GM21381 (cell line): Measurements from ENCODE around the gene NOM1.
"Not testable (repeated sequence)": the region's sequence is repeated elsewhere in the genome, so short reads cannot be mapped to it uniquely, and the experiment has no call there.

Experiments used
- ATAC-seq: cut with Tn5 transposase; IDR thresholded peaks from one replicate; pipeline ENCODE4 v1.9.1; 2021; ENCODE audit warnings: mild to moderate bottlenecking, moderate library complexity; ENCODE audit not compliant: unreplicated experiment

The NOM1 gene

DNA sequence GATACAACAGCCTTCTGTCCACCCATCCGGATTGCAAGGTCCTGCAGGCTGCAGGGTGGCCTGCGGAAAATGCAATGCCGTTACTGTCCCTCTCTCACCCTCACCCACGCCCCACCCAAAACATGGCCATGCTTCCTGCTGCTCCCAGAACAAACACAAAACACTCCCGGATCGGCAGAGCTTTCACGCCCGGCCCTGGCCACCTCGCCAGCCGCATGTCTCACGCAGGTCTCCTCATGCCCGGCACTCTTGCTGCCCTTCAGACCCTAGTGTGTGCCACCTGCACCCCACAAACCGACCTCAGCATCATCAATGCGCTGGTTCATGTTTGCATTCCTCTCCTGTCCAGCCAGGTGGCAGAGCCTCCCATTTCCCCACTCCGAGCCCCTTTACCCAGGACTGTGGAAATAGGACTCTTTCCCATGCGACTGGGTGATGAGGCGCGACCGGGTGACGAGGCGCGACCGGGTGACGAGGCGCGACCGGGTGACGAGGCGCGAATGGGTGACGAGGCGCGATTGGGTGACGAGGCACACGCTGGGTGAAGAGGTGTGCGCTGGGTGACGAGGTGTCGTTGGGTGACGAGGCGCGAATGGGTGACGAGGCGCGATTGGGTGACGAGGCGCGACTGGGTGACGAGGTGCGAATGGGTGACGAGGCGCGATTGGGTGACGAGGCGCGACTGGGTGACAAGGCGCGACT lies 8.9 kb upstream of the NOM1 start:
- ATAC-seq = no peak

DNA sequence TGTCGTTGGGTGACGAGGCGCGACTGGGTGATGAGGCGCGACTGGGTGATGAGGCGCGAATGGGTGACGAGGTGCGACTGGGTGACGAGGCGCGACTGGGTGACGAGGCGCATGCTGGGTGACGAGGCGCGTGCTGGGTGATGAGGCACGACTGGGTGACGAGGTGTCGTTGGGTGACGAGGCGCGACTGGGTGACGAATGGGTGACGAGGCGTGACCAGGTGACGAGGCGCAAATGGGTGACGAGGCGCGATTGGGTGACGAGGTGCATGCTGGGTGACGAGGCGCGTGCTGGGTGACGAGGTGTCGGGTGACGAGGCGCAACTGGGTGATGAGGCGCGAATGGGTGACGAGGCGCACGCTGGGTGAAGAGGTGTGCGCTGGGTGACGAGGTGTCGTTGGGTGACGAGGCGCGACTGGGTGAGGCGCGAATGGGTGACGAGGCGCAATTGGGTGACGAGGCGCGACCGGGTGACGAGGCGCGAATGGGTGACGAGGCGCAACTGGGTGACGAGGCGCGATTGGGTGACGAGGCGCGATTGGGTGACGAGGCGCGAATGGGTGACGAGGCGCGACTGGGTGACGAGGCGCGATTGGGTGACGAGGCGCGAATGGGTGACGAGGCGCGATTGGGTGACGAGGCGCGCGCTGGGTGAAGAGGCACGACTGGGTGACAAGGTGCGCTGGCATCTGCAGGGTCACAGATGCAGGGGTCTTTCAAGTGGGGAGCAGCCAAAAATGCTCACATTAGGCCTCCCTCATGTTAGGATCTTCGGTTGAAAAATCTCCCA lies 7.9 kb upstream of the NOM1 start:
- no peak for ATAC-seq

DNA sequence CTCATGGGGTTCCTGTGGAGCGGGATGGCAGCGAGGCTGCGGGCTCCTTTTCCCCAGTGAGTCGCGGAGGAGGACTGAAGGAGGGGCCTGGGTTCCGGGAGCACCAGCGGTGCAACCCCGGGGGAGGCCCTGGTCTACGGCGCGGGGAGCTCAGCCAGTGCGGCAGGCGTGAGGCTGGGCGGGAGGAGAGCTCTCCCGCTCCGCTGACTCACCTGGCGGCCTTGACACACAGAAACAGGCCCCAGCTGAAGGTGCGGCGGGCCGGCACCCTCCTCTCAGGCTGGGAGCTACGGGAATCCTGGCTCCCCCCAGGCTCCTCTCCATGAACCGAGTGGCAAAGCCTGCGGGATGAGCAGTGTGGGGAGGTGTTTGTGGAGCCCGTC lies 6.8 kb upstream of the NOM1 start:
- no peak for ATAC-seq

DNA sequence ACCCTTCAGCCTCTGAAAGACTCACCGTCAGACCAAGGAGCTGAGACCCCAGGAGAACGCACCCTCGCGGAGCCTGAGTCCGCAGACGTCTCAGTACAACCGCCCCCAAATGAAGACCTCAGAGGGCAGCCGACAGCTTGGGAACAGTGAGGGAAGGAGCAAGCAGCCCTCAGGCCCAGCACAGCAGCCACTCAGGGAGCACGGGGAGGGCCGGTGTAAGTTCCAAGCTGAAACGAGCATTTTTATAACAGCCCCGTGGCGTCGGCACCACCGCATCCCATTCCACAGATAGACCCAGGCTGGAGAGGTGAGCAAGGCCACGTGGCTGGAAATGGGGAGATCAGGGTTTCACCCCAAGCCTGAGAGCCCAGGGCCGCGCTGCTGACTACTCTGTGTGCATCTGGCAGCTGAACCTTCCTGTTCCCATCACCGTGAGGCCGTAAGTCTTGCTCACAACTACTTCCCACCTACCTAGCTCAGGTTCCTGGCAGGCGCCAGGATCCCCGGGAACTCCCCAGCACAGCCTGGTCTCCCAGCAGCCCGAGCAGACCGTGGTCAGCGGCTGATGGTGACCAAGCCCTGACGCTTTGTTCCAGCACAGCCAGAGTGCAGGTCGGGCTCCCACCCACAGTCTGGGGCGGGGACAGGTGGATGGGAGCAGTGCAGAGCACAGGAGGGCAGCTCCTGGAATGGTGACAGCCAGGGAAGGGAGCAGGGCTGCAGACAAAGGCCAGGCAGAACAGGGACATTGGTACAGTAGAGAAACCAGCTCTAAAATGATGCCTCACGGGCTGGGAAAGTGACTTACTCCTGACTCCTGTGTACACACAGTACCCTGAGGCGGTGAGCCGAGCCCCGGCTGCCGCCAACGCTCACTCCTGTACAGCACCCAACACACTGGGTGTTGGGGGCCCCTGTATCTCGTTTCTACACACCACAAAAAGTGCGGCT lies 6.1 kb upstream of the NOM1 start:
- ATAC-seq = no peak

DNA sequence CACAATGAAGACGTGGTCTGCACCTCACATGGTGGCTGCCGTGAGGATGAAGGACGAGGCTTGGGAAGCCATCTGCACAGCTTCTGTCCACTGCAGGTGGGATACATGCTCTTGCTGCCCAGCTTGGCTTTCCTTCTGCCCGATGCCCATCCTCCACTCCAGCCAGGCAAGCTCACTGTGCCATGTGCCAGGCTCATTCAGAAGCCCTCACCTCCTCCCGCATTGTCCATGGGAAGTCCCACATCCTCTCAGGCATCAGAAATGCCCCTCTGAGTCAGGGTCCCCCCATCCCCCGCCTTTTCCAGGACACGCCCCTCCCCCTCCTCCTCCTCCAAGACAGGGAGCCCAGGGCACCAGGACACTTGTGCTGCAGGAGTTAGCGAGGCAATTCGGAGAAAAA lies 4.6 kb upstream of the NOM1 start:
- no peak for ATAC-seq

DNA sequence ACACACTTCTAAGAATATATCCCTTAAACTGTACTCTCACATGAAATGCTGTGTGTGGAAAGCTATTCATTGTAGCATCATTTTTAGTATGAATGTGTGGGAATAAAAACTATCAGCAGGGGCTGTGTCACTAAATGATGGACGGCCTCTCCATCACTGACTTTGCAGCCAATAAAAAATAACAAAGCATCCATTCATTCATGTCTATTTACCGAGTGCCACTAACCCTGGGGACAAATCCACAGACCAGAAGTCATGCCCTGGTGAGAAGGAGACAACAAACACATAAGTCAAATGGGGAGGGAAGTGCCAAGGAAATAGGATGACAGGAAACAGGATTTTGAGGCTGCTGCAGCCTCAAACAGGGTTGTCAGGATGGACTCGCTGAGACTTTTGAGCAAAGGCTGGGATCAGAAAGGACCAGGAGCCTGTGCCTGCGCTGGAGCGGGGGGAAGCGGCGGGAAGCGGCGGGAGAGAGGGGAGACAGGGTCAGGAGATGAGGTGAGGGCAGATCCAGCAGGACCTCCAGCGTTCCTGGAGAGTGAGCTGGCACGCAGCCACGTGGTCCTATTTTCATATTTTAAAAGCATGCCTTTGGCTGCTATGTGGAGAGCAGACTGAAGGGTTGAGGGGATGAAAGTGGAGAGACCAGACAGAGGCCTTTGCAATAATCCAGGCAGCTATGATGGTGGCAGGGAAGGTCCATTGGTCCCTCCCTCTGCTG lies 2.2 kb upstream of the NOM1 start:
- no peak for ATAC-seq

DNA sequence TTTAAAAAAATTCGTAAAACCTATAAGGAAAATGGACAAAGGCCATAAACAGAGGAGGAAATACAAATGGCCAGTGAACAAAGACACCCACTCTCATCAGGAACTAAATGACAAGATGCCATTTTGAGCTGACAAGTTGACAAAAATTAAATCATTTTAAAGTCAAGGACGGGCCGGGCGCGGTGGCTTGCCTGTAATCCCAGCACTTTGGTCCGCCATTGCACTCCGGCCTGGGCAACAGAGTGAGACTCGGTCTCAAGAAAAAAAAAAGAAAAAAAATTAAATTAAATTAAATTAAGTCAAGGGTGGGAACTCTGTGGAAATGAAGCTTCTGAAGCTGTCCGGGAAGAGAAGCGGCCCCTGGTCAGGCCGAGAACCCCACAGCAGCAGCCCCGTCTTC lies 1.2 kb upstream of the NOM1 start:
- ATAC-seq = no peak

DNA sequence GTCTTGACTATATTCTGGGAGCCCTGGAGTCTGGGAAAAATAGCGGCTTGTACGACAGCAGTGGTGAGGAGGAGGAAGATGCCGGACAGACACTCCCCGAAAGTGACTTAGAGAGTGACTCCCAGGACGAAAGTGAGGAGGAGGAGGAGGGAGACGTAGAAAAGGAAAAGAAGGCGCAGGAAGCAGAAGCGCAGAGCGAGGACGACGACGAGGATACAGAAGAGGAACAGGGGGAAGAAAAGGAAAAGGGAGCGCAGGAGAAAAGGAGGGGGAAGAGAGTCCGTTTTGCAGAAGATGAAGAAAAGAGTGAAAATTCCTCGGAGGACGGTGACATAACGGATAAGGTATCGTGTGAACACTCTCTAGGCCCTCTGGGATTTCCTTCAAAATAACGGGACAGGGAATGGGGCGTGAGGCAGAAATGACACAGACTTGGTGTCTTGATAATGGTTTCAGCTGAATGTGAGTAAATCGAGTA lies 908 bp downstream of the NOM1 start:
- ATAC-seq = no peak

DNA sequence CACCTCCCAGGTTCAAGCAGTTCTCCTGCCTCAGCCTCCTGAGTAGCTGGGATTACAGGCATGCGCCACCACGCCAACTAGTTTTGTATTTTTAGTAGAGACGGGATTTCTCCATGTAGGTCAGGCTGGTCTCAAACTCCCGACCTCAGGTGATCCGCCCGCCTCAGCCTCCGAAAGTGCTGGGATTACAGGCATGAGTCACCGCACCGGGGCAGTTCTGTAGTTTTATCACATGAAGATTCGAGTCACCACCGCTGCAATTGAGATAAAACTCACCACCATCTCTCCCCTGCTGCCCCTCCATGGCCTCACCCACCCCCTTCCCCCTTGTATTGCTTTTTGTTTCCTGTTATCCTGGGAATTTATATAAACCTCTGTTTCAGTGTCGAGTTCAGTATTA lies 3.7 kb downstream of the NOM1 start:
- not testable (repeated sequence) for ATAC-seq

DNA sequence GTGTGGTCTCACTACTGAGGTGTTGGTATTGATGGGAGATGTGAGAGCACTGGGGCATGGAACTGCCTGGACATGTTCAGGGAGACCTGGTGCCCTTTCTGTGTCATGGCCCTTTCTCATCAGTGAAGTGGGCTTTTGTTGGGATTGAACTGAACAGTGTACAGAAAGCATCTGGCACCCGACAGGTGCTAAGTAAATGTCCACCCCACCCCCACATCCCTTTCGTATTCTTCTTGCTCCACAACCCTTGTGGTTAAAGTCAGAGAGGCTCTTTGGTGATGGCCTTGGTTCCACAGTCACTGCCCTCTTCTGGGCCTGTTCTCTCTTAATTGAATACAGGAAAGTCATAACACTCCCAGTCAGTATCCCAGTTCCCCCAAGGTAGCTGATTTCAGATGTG lies 5.4 kb downstream of the NOM1 start:
- ATAC-seq = no peak

DNA sequence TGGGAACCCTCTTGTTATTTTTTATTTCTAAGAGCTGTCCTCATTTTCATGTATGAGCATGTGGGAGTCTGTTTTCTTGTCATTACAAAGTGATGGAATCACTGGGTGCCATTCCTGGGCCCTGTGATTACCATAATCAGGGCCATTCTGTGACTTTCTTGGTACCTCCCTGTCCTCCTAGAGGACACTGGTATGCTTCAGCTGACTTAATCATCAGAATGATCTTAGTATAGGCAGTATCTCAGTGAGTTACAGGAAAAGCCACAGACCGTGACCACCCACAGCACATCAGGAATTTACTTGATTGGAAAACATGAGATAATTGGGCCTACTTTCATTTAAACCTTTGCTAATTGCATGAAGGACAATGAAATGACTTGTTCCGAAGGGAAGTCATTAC lies 7.2 kb downstream of the NOM1 start:
- no peak for ATAC-seq

DNA sequence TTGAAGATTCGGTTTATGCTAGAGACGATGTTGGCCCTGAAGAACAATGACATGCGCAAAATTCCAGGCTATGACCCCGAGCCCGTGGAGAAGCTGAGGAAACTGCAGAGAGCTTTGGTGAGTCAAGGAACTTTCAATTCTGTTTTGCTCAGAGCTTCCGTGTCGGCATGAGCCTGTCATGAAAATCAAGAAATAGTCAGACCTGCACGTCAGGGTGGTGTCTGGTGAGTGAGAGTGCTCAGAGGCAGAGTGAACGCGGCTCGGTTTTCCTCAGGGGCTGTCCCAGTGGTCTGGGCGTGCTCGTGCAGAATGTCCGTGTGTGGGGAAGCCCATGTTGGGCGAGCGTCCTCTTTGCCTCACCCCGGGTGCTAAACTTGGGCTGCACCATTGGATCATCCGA lies 12.6 kb downstream of the NOM1 start:
- no peak for ATAC-seq

DNA sequence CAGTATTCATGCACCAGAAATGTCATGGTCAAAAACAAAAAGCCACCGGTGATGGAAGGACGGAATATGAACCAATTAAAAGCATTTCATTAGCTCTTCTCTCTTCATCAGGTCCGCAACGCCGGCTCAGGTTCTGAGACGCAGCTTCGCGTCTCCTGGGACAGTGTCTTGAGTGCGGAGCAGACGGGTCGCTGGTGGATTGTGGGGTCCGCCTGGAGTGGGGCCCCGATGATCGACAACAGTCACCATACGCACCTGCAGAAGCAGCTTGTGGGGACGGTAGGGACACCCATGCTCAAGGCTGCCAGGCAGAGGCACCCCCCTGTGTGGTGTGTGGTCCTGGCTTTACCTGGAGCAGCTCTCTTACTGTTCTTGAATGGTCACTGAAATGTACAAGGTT lies 13.4 kb downstream of the NOM1 start:
- no peak for ATAC-seq

DNA sequence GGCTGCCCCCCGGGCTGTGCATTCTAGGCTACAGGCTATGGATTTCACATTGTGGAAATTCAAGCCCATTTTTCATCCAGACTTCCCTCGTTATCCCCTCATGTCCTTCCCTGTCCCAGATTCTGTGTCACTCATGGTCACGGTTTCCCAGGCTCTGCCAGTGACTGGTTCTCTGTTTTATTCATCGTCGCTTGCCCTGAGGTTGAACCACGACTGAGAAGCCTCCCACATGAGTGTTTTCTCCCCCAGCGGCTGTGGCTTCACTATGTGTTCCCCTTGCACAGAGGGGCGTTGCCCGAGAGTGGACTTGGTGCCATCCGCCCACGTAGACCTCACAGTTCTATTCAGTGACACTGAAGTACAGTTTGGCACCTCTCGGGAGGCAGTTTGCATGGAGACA lies 14.0 kb downstream of the NOM1 start:
- ATAC-seq = no peak

DNA sequence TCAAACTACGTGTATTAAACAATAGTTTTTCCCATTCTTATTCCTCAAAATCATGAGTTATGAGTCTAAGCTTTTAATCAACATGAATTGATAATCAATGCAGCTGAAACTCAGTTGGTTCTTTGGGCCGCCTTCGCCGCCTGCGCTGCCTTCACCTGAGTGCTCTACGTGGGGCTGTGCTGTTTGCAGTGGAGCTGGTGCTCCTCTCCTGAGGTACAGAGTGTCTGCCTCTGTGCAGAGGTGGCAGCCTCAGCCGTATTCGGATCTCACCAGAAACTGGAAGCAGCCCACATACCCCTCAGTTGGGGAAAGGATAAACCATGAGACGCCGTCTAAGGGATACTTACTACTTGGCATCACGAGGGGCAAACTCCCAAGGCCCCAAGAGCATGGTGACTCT lies 15.5 kb downstream of the NOM1 start:
- ATAC-seq = no peak

DNA sequence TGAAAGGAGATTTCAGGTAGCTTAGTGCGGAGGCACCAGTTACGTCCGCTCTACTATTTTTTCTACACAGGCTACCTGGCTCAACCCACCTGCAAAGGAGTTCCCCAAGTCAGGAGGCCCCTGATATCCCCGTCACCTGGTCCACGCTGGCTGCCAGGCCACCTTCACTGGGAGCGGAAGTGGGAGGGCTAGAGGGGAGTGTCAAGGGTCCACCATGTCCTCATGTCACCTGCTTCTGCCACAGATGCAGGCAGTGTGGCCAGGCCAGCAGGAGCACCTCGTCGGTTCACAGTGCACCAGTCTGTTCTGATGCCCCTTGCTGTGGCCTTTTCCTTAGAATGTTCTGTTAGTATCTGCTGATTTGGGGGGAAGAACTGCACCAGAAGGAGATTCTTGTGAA lies 16.9 kb downstream of the NOM1 start:
- ATAC-seq = no peak

DNA sequence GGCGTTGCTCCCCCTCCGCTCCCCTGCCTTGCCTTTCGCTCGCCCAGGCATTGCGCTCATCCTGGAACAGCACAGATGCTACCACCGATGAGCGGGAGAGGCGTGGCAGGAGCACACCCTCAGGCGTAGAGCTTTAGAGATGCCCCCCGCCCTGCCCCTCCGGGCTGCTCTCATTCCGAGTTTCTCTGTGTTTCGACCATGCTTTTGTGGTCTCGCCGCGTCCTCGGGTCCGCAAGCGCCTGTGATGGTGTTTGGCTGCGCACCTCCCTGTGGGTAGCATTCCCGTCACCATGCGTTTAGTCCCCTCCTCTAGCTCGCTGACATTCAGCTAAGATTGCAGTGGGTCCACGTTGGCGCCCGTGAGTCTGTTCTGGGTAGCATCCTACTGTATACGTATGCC lies 18.7 kb downstream of the NOM1 start:
- no peak for ATAC-seq

DNA sequence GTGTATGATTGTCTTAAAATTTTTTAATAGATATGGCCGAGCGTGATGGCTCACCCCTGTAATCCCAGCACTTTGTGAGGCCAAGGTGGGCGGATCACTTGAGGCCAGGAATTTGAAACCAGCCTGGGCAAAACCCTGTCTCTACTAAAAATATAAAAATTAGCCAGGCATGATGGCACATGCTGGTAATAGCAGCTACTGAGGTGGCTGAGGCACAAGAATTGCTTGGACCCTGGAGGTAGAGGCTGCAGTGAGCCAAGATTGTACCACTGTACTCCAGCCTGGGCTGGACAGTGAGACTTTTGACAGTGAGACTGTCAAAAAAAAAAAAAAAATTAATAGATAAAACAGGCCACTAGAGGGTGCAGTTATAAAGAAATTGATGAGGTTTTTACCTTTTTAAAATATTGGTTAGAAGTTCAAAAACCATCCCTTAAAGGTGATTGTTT lies 20.5 kb downstream of the NOM1 start:
- ATAC-seq = no peak

DNA sequence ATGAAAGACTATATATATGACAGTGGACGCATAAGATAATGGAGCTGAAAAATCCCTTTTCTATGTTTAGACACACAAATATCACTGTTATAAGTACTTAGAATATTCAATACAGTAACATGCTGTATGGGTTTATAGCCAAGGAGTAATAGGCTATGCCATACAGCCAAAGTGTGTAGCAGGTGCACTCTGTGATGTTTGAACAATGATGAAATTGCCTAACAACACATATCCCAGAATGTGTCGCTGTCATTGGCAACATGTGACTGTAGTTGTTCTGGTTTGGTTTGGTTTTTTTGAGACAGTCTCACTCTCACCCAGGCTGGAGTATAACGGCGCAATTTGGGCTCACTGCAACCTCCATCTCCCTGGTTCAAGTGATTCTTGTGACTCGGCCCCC lies 26.1 kb downstream of the NOM1 start:
- ATAC-seq = no peak

DNA sequence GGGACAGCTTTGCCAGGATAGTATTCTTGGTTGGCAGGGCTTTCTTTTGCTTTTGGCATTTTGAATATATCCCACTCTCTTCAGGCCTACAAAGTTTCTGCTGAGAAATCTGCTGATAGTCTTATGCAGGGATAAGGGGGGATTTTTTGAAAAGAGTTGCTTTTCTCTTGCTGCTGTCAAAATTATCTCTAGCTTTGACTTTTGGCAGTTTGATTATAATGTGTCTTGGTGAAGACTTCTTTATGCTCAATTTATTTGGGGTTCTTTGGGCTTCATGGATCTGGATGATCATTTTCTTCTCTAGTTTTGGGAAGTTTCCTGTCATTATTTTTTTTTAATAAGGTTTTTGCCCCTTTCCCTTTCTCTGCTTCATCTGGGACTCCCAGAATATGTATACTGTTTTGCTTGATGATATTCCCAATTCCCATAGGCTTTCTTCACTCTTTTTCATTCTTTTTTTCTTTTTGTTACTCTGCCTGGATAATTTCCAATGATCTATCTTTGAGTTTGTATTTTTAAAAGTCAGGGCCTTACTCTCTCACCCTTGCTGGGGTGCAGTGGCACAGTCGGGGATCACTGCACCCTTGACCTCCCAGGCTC lies 29.6 kb downstream of the NOM1 start:
- no peak for ATAC-seq
